ENCODE results near the gene BRAP. TPM values are rescaled to one million over a fixed set of nuclear protein-coding genes. Genes with fewer than 3 reads are reported as not detected.
"Not testable (repeated sequence)": the region's sequence is repeated elsewhere in the genome, so short reads cannot be mapped to it uniquely, and the experiment has no call there.

BRAP gene
- polyA plus RNA-seq, 3 donors = 17.6 to 18.9 (median 18.2) TPM

- no peak for DNase-seq
Measured at GRCh38 chr12:111686574-111687105, 884 bp upstream of the BRAP start.

- DNase-seq = no peak
Measured at GRCh38 chr12:111685322-111685810, 390 bp downstream of the BRAP start.

GRCh38 chr12:111684485-111685198, 1.1 kb downstream of the BRAP start:
- not testable (repeated sequence) for DNase-seq

GRCh38 chr12:111677186-111677585, 8.6 kb downstream of the BRAP start:
- no peak for DNase-seq

GRCh38 chr12:111673503-111673902, 12.3 kb downstream of the BRAP start:
- DNase-seq = no peak

- no peak for DNase-seq
Measured at GRCh38 chr12:111672822-111673381, 12.9 kb downstream of the BRAP start.

GRCh38 chr12:111664961-111665865, 20.5 kb downstream of the BRAP start:
- no peak for DNase-seq

- DNase-seq = no peak
Measured at GRCh38 chr12:111664499-111664898, 21.3 kb downstream of the BRAP start.

GRCh38 chr12:111656016-111656415, 29.7 kb downstream of the BRAP start:
- DNase-seq = no peak

GRCh38 chr12:111655356-111655755, 30.4 kb downstream of the BRAP start:
- DNase-seq = no peak

- no peak for DNase-seq
Measured at GRCh38 chr12:111653596-111653995, 32.2 kb downstream of the BRAP start.

GRCh38 chr12:111652530-111652929, 33.2 kb downstream of the BRAP start:
- not testable (repeated sequence) for DNase-seq

GRCh38 chr12:111650912-111651311, 34.8 kb downstream of the BRAP start:
- DNase-seq = no peak

GRCh38 chr12:111645433-111645832, 40.3 kb downstream of the BRAP start:
- DNase-seq = no peak

- DNase-seq = no peak
Measured at GRCh38 chr12:111643427-111643826, 42.3 kb downstream of the BRAP start.

- DNase-seq = no peak
Measured at GRCh38 chr12:111642681-111643426, 42.9 kb downstream of the BRAP start.

- no peak for DNase-seq
Measured at GRCh38 chr12:111640506-111640905, 45.2 kb downstream of the BRAP start.

- DNase-seq = no peak
Measured at GRCh38 chr12:111638556-111638955, 47.2 kb downstream of the BRAP start.

GRCh38 chr12:111636209-111636945, 49.4 kb downstream of the BRAP start:
- DNase-seq = peak; percentile 74

GRCh38 chr12:111635524-111635923, 50.2 kb downstream of the BRAP start:
- no peak for DNase-seq

Measured in renal pelvis (tissue), 4 donors.